GM15510 (cell line): ENCODE results near the gene PPEF2.

Source experiments
- POLR2A ChIP-seq: IDR thresholded peaks from 3 replicates; pipeline ENCODE4 v1.6.1; 2011; ENCODE audit warnings: borderline replicate concordance; ENCODE audit not compliant: insufficient read length; ENCODE audit errors: extremely low read depth

Gene PPEF2

DNA sequence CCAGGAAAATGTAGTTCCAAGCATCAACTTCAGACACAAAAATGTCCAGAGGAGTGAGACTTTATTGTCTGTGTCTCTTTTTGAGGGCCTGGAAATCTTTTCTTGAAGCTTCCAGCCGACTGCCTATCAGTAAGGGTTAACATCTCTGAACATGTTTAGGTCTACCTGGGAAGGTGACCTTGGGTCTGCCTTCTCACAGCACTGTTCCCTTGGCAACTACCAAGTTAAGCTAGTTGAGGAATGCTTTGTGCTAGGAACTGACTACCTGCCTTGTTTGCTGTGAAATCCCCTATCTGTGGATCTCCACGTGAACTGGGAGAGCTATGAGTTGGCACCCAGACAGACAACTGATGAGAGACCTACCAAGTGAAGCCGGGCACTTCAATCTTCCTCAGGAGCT lies 81.6 kb downstream of the PPEF2 start:
- TF ChIP-seq POLR2A: no peak

DNA sequence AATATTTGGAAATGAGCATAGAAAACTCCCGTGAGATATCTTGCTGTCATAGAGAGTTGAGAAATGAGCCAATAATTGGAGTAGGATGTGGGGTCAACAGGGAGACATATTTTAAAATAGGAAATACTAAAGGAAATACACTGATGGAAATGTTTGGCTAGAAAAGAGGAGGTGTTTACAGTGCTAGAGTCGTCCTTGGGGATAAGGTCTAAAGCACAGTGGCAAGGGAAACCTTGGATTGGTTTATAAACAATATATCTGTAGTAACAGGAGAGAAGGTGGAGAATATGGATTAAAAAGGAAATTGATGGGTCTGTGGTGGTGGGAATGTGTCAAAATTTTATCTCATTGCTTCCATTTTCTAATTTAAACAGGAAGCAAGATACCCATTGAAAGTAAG lies 82.1 kb downstream of the PPEF2 start:
- no peak for TF ChIP-seq POLR2A

DNA sequence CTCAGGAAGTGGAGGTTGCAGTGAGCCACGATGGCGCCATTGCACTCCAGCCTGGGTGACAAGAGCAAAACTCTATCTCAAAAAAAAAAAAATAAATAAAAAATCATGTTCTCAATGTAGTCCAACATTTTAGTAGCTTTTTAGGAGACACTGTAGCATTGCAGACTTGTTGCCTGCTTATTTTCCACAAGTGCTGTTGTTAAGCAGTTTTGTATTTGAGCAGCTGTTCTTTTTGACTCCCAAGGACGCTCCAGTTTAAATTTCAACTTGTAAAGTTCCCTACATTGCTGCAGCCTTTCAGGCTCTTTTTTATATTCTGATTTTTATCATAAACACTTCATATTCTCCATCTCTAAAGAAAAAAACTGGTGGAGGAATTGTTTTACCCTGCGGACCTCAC lies 83.1 kb downstream of the PPEF2 start:
- no peak for TF ChIP-seq POLR2A

DNA sequence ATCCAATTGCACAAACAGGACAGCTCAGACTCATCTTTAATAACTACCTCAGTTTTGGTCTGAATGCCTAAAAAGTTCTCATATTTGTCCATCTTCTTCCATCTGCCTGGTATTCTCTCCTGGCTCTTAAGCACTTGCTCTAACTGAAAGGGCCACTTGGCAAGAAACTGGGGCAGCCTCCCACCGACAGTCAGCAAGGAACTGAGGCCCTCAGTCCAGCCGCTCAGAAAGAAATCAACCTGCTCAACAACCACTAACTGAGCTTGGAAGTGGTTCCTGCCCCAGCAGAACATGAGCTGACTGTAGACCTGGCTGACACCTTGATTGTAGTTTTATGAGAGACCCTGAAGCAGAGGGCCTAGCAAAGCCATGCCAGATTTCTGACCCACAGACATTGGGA lies 84.4 kb downstream of the PPEF2 start:
- TF ChIP-seq POLR2A: no peak
